LNCaP clone FGC (cell line): ENCODE results near the gene MOSMO.
A peak's percentile ranks its signal among the peaks of the same experiment; 100 is the strongest.
"Not testable (repeated sequence)": the region's sequence is repeated elsewhere in the genome, so short reads cannot be mapped to it uniquely, and the experiment has no call there.

Source experiments
- DNase-seq: peaks from one replicate; pipeline ENCODE4 v3.0.0-alpha.2; 2011; ENCODE audit warnings: low read depth
- H3K4me3 ChIP-seq: 2 replicates; pipeline ENCODE4 v1.5.1; 2011; ENCODE audit warnings: mild to moderate bottlenecking, low read depth, low read length, control low read depth
- CTCF ChIP-seq: IDR thresholded peaks from 2 replicates; pipeline ENCODE4 v1.5.1; 2012; ENCODE audit warnings: mild to moderate bottlenecking; ENCODE audit not compliant: control insufficient read depth, insufficient read depth; ENCODE audit errors: extremely low read depth

The MOSMO gene

GRCh38 chr16:22001591-22001990 is 6.3 kb upstream of the MOSMO start:
- TF ChIP-seq CTCF = no peak
- H3K4me3 ChIP-seq = no peak overlapping the region
- no peak for DNase-seq

- H3K4me3 ChIP-seq = not testable (repeated sequence)
Measured at GRCh38 chr16:22002047-22002446, 5.9 kb upstream of the MOSMO start.

GRCh38 chr16:22003195-22003594 is 4.7 kb upstream of the MOSMO start:
- DNase-seq = no peak
- no peak for TF ChIP-seq CTCF
- H3K4me3 ChIP-seq = no peak overlapping the region

More at GRCh38 chr16:22002047-22002446, 5.9 kb upstream of the MOSMO start:
- DNase-seq = not testable (repeated sequence)

GRCh38 chr16:22004341-22004740 is 3.6 kb upstream of the MOSMO start:
- DNase-seq = no peak
- H3K4me3 ChIP-seq = no peak overlapping the region
- no peak for TF ChIP-seq CTCF

GRCh38 chr16:22005746-22006145 is 2.2 kb upstream of the MOSMO start:
- TF ChIP-seq CTCF = no peak
- no peak for DNase-seq
- H3K4me3 ChIP-seq = no peak overlapping the region

- peak overlapping the region; percentile 78 for H3K4me3 ChIP-seq
- DNase-seq = no peak
- no peak for TF ChIP-seq CTCF
Measured at GRCh38 chr16:22006636-22007035, 1.3 kb upstream of the MOSMO start.

- TF ChIP-seq CTCF = no peak
- no peak for DNase-seq
Measured at GRCh38 chr16:22007159-22007508, 777 bp upstream of the MOSMO start.

More at GRCh38 chr16:22007159-22007508, 777 bp upstream of the MOSMO start:
- peak overlapping the region; percentile 78 for H3K4me3 ChIP-seq
